ENCODE data around the gene HOXB4. TPM values are rescaled to one million over a fixed set of nuclear protein-coding genes. Genes with fewer than 3 reads are reported as not detected.

The HOXB4 gene
- total RNA-seq, 1 experiment from 2014 or later: 0.78 TPM

- in situ Hi-C loops (cut with HindIII; ENCODE audit: low sequenced_read_pairs): no loop called here
- no peak for DNase-seq (ENCODE audit: low spot score)
Measured at GRCh38 chr17:48565022-48565554, 13.1 kb downstream of the HOXB4 start.

GRCh38 chr17:48564188-48565021, 13.7 kb downstream of the HOXB4 start:
- in situ Hi-C loops (cut with HindIII; ENCODE audit: low sequenced_read_pairs): no loop called here
- DNase-seq (ENCODE audit: low spot score): no peak

GRCh38 chr17:48563867-48564187, 14.3 kb downstream of the HOXB4 start:
- no peak for DNase-seq (ENCODE audit: low spot score)

GRCh38 chr17:48563385-48563838, 14.7 kb downstream of the HOXB4 start:
- in situ Hi-C loops (cut with HindIII; ENCODE audit: low sequenced_read_pairs): no loop called here
- DNase-seq (ENCODE audit: low spot score): no peak

More at GRCh38 chr17:48563867-48564187, 14.3 kb downstream of the HOXB4 start:
- in situ Hi-C loops (cut with HindIII; ENCODE audit: low sequenced_read_pairs): no loop called here

GRCh38 chr17:48562934-48563333, 15.2 kb downstream of the HOXB4 start:
- DNase-seq (ENCODE audit: low spot score): no peak
- in situ Hi-C loops (cut with HindIII; ENCODE audit: low sequenced_read_pairs): no loop called here

GRCh38 chr17:48561884-48562810, 16.0 kb downstream of the HOXB4 start:
- in situ Hi-C loops (cut with HindIII; ENCODE audit: low sequenced_read_pairs): no loop called here
- no peak for DNase-seq (ENCODE audit: low spot score)

GRCh38 chr17:48559840-48560817, 18.0 kb downstream of the HOXB4 start:
- in situ Hi-C loops (cut with HindIII; ENCODE audit: low sequenced_read_pairs): no loop called here
- no peak for DNase-seq (ENCODE audit: low spot score)

GRCh38 chr17:48559122-48559839, 18.9 kb downstream of the HOXB4 start:
- in situ Hi-C loops (cut with HindIII; ENCODE audit: low sequenced_read_pairs): no loop called here
- no peak for DNase-seq (ENCODE audit: low spot score)

GRCh38 chr17:48558831-48559121, 19.4 kb downstream of the HOXB4 start:
- DNase-seq (ENCODE audit: low spot score): no peak
- in situ Hi-C loops (cut with HindIII; ENCODE audit: low sequenced_read_pairs): no loop called here

GRCh38 chr17:48558057-48558830, 19.9 kb downstream of the HOXB4 start:
- in situ Hi-C loops (cut with HindIII; ENCODE audit: low sequenced_read_pairs): no loop called here
- no peak for DNase-seq (ENCODE audit: low spot score)

- DNase-seq (ENCODE audit: low spot score): no peak
- in situ Hi-C loops (cut with HindIII; ENCODE audit: low sequenced_read_pairs): no loop called here
Measured at GRCh38 chr17:48556576-48557401, 21.4 kb downstream of the HOXB4 start.

GRCh38 chr17:48556229-48556575, 21.9 kb downstream of the HOXB4 start:
- in situ Hi-C loops (cut with HindIII; ENCODE audit: low sequenced_read_pairs): no loop called here
- DNase-seq (ENCODE audit: low spot score): no peak

GRCh38 chr17:48555258-48556228, 22.6 kb downstream of the HOXB4 start:
- in situ Hi-C loops (cut with HindIII; ENCODE audit: low sequenced_read_pairs): no loop called here
- DNase-seq (ENCODE audit: low spot score): peak; percentile 23

- no peak for DNase-seq (ENCODE audit: low spot score)
- in situ Hi-C loops (cut with HindIII; ENCODE audit: low sequenced_read_pairs): no loop called here
Measured at GRCh38 chr17:48554412-48555257, 23.5 kb downstream of the HOXB4 start.

GRCh38 chr17:48553826-48554225, 24.3 kb downstream of the HOXB4 start:
- DNase-seq (ENCODE audit: low spot score): no peak
- in situ Hi-C loops (cut with HindIII; ENCODE audit: low sequenced_read_pairs): no loop called here

Measured in G401 (cell line).